Caco-2 (cell line): ENCODE measurements around the gene ZNF700. TPM values are rescaled to one million over a fixed set of nuclear protein-coding genes. Genes with fewer than 3 reads are reported as not detected.

ENCODE experiments used
- BruUV-seq: library from RNA; stranded (reverse); fragments of 400-500 nt; replicated peaks from 2 replicates; lab custom pipeline; 2021; lab: Mats Ljungman, UMichigan
- CTCF ChIA-PET: fragments of 300-600 bp; sonication (Branson Sonifier 250); formaldehyde crosslinking; loops from one replicate; lab custom pipeline; 2022; ENCODE audit warnings: antibody characterized with exemption; lab: Charles Lee
- POLR2A ChIA-PET: fragments of 300-600 bp; sonication (Branson Sonifier 250); formaldehyde crosslinking; loops from one replicate; lab custom pipeline; 2022; ENCODE audit warnings: antibody characterized with exemption; lab: Charles Lee
- DNase-seq, 2 experiments: peaks; one replicate each; pipeline versions ENCODE4 v3.0.0 to v3.0.0-alpha.2; 2020 to 2022
- H3K27me3 ChIP-seq: replicated peaks from 2 replicates; pipeline ENCODE4 v1.6.0; 2011; ENCODE audit warnings: low read length; ENCODE audit not compliant: control insufficient read depth, insufficient read depth
- H3K36me3 ChIP-seq: 2 replicates; pipeline ENCODE4 v1.5.1; 2011; ENCODE audit warnings: low read length; ENCODE audit not compliant: control insufficient read depth, insufficient read depth
- H3K4me1 ChIP-seq: fragments of 250-450 bp; sonication (Bioruptor Pico); 2 replicates; pipeline ENCODE4 v1.5.1; 2020; ENCODE audit warnings: mild to moderate bottlenecking
- H3K4me3 ChIP-seq: 2 replicates; pipeline ENCODE4 v1.5.1; 2011; ENCODE audit warnings: low read depth, mild to moderate bottlenecking, control low read depth, low read length
- H3K9me3 ChIP-seq: fragments of 250-450 bp; sonication (Bioruptor Pico); 2 replicates; pipeline ENCODE4 v1.5.1; 2020; ENCODE audit warnings: mild to moderate bottlenecking, moderate library complexity
- H3K27ac Mint-ChIP-seq: one replicate; pipeline ENCODE4 v1.8.0; 2022; ENCODE audit warnings: mixed read lengths; ENCODE audit not compliant: unreplicated experiment
- H3K27me3 Mint-ChIP-seq: one replicate; pipeline ENCODE4 v1.8.0; 2022; ENCODE audit warnings: mixed read lengths; ENCODE audit not compliant: insufficient read depth, unreplicated experiment
- H3K36me3 Mint-ChIP-seq: one replicate; pipeline ENCODE4 v1.8.0; 2022; ENCODE audit warnings: mild to moderate bottlenecking, mixed read lengths; ENCODE audit not compliant: insufficient read depth, unreplicated experiment
- H3K4me1 Mint-ChIP-seq: one replicate; pipeline ENCODE4 v1.8.0; 2022; ENCODE audit warnings: low read depth, mixed read lengths; ENCODE audit not compliant: unreplicated experiment
- H3K4me3 Mint-ChIP-seq: one replicate; pipeline ENCODE4 v1.8.0; 2022; ENCODE audit warnings: mild to moderate bottlenecking, moderate library complexity, mixed read lengths; ENCODE audit not compliant: unreplicated experiment
- H3K9me3 Mint-ChIP-seq: one replicate; pipeline ENCODE4 v1.8.0; 2022; ENCODE audit warnings: mixed read lengths; ENCODE audit not compliant: unreplicated experiment
- intact Hi-C: fragments of 100-400 bp; cut with micrococcal nuclease; formaldehyde crosslinking; loops from one replicate; pipeline ENCODE4 v1.10.0; 2022; ENCODE audit not compliant: unreplicated experiment
- total RNA-seq: library from RNA; stranded (reverse); gene quantifications from 2 replicates; pipeline ENCODE4 v1.2.3, GENCODE V29; 2022
- TF ChIP-seq, protein P1 (sequence below), 2 experiments: fragments of 200-600 bp in 1 of 2; IDR thresholded peaks; 1 replicate in 1 of 2; 2 replicates in 1 of 2; pipeline versions ENCODE4 v1.5.1 to v1.8.0; 2011 to 2022; ENCODE audit warnings: antibody characterized with exemption in 1 of 2, control low read depth in 1 of 2, inconsistent platforms in 1 of 2, low read depth in 1 of 2, low read length in 1 of 2, mild to moderate bottlenecking in 1 of 2, moderate library complexity in 1 of 2; ENCODE audit not compliant: insufficient read depth in 1 of 2, severe bottlenecking in 1 of 2, unreplicated experiment in 1 of 2

ZNF700 gene
- total RNA-seq, 1 experiment from 2014 or later, result 8.5 TPM

DNA sequence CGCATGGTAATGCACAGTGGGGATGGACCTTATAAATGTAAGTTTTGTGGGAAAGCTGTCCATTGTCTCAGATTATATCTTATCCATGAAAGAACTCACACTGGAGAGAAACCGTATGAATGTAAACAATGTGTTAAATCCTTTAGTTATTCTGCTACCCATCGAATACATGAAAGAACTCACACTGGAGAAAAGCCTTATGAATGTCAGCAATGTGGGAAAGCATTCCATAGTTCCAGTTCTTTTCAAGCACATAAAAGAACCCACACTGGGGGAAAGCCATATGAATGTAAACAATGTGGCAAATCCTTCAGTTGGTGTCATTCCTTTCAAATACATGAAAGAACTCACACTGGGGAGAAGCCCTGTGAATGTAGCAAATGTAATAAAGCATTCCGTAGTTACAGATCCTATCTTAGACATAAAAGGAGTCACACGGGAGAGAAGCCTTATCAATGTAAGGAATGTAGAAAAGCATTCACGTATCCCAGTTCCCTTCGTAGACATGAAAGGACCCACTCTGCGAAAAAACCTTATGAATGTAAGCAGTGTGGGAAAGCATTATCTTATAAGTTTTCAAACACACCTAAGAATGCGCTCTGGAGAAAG is 53.7 kb downstream of the ZNF700 start:
- no peak overlapping the region for H3K27ac Mint-ChIP-seq
- no peak for DNase-seq
- H3K27me3 ChIP-seq, result no peaks in the 10 kb centered on the region
- no TSS peak for BruUV-seq
- H3K4me3 ChIP-seq, result no peak overlapping the region
- ChIA-PET CTCF (no interaction called here), POLR2A (no interaction called here)
- TF ChIP-seq, protein P1, sequence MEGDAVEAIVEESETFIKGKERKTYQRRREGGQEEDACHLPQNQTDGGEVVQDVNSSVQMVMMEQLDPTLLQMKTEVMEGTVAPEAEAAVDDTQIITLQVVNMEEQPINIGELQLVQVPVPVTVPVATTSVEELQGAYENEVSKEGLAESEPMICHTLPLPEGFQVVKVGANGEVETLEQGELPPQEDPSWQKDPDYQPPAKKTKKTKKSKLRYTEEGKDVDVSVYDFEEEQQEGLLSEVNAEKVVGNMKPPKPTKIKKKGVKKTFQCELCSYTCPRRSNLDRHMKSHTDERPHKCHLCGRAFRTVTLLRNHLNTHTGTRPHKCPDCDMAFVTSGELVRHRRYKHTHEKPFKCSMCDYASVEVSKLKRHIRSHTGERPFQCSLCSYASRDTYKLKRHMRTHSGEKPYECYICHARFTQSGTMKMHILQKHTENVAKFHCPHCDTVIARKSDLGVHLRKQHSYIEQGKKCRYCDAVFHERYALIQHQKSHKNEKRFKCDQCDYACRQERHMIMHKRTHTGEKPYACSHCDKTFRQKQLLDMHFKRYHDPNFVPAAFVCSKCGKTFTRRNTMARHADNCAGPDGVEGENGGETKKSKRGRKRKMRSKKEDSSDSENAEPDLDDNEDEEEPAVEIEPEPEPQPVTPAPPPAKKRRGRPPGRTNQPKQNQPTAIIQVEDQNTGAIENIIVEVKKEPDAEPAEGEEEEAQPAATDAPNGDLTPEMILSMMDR (IDR thresholded peaks at IDR 0.05; ENCODE audit: insufficient read depth in 1 of 2, low read depth in 1 of 2, low read length in 1 of 2, severe bottlenecking in 1 of 2, unreplicated experiment in 1 of 2), result no peak
- no peaks in the 10 kb centered on the region for H3K4me1 ChIP-seq
- H3K9me3 Mint-ChIP-seq, result peaks cover 9% of the 10 kb centered on the region
- H3K27me3 Mint-ChIP-seq, result no peaks in the 10 kb centered on the region
- H3K9me3 ChIP-seq, result peaks cover 14% of the 10 kb centered on the region
- peaks cover 6% of the 10 kb centered on the region for H3K36me3 Mint-ChIP-seq
- no peaks in the 10 kb centered on the region for H3K36me3 ChIP-seq
- no peaks in the 10 kb centered on the region for H3K4me1 Mint-ChIP-seq
- intact Hi-C loops, result no loop called here
- no peak overlapping the region for H3K4me3 Mint-ChIP-seq

DNA sequence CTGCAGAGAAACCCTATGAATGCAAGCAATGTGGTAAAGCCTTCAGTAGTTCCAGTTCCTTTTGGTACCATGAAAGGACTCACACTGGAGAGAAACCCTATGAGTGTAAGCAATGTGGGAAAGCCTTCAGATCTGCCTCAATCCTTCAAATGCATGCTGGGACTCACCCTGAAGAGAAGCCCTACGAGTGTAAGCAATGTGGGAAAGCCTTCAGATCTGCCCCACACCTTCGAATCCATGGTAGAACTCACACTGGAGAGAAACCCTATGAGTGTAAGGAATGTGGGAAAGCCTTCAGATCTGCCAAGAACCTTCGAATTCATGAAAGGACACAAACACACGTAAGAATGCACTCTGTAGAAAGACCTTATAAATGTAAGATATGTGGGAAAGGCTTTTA is 54.6 kb downstream of the ZNF700 start:
- DNase-seq, result no peak
- BruUV-seq, result no TSS peak
- Mint-ChIP-seq H3K27ac (no peak overlapping the region), H3K27me3 (no peaks in the 10 kb centered on the region), H3K4me3 (no peak overlapping the region), H3K36me3 (peaks cover 6% of the 10 kb centered on the region), H3K4me1 (no peaks in the 10 kb centered on the region), H3K9me3 (no peaks in the 10 kb centered on the region)
- intact Hi-C loops, result no loop called here
- ChIA-PET POLR2A (no interaction called here), CTCF (no interaction called here)
- Histone ChIP-seq H3K27me3 (no peaks in the 10 kb centered on the region), H3K36me3 (no peaks in the 10 kb centered on the region), H3K4me1 (no peaks in the 10 kb centered on the region), H3K4me3 (no peak overlapping the region), H3K9me3 (peaks cover 14% of the 10 kb centered on the region)
- TF ChIP-seq, protein P1 (IDR thresholded peaks at IDR 0.05; ENCODE audit: insufficient read depth in 1 of 2, low read depth in 1 of 2, low read length in 1 of 2, severe bottlenecking in 1 of 2, unreplicated experiment in 1 of 2), result no peak

DNA sequence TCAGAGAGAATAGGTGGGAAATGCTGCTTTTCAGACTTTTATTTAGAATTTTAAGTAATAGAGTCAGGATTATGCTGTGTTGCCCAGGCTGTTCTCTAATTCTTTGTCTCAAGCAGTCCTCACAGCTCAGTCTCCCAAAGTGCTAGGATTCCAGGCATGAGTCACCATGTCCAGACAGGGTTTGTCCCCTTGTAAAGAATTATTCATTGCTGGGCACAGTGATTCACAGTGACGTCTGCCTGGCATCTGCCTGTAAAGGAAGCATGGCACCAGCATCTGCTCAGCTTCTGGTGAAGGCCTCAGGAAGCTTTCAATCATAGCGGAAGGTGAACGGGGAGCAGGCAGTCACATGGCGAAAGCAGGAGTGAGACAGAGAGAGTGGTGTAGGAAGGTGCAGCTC is 57.6 kb downstream of the ZNF700 start:
- Histone ChIP-seq H3K9me3 (peaks cover 18% of the 10 kb centered on the region), H3K4me1 (no peaks in the 10 kb centered on the region), H3K27me3 (no peaks in the 10 kb centered on the region), H3K36me3 (no peaks in the 10 kb centered on the region), H3K4me3 (no peak overlapping the region)
- ChIA-PET CTCF (no interaction called here), POLR2A (no interaction called here)
- Mint-ChIP-seq H3K27me3 (no peaks in the 10 kb centered on the region), H3K27ac (no peak overlapping the region), H3K4me1 (no peaks in the 10 kb centered on the region), H3K36me3 (no peaks in the 10 kb centered on the region), H3K4me3 (no peak overlapping the region), H3K9me3 (no peaks in the 10 kb centered on the region)
- TF ChIP-seq, protein P1 (IDR thresholded peaks at IDR 0.05; ENCODE audit: insufficient read depth in 1 of 2, low read depth in 1 of 2, low read length in 1 of 2, severe bottlenecking in 1 of 2, unreplicated experiment in 1 of 2), result no peak
- no peak for DNase-seq
- intact Hi-C loops, result no loop called here
- no TSS peak for BruUV-seq
